SK-N-SH (cell line): ENCODE measurements around the gene SH3BGRL2. TPM values are rescaled to one million over a fixed set of nuclear protein-coding genes. Genes with fewer than 3 reads are reported as not detected.

Experiments
- CTCF ChIA-PET: fragments of 300-600, 350-600 bp; formaldehyde crosslinking; extraction: SDS; loops from one replicate; lab custom pipeline; 2021; lab: Yijun Ruan, JAX
- POLR2A ChIA-PET: fragments of 350-600 bp; sonication (Branson Sonifier 250); formaldehyde crosslinking; extraction: SDS; loops from one replicate; lab custom pipeline; 2020; ENCODE audit warnings: antibody characterized with exemption, inconsistent platforms; lab: Yijun Ruan, JAX
- DNase-seq: peaks from one replicate; pipeline ENCODE4 v3.0.0; 2012
- H2AFZ ChIP-seq: fragments of 200-600 bp; sonication (generic); 2 replicates; pipeline ENCODE4 v1.8.1; 2016; ENCODE audit warnings: antibody characterized with exemption, mild to moderate bottlenecking, low read depth
- H3F3A ChIP-seq: fragments of 200-600 bp; sonication (generic); replicated peaks from 2 replicates; pipeline ENCODE3; 2016; ENCODE audit warnings: antibody characterized with exemption, mild to moderate bottlenecking; ENCODE audit not compliant: insufficient read depth
- H3K27ac ChIP-seq, 2 experiments: fragments of 200-500 bp in 1 of 2; fragments of 200-600 bp in 1 of 2; sonication (Bioruptor generic) in 1 of 2; sonication (generic), shearing (Covaris generic) in 1 of 2; 2 replicates each; pipeline versions ENCODE4 v1.5.1 to v1.6.1; 2014 to 2016; ENCODE audit warnings: low read depth in 2 of 2, inconsistent platforms in 1 of 2, low read length in 1 of 2, mild to moderate bottlenecking in 1 of 2, mixed read lengths in 1 of 2
- H3K27me3 ChIP-seq: fragments of 200-600 bp; sonication (generic), shearing (Covaris generic); 2 replicates; pipeline ENCODE4 v1.6.1; 2016; ENCODE audit warnings: mixed run types; ENCODE audit not compliant: insufficient read depth
- H3K36me3 ChIP-seq, 2 experiments: fragments of 200-500 bp in 1 of 2; fragments of 200-600 bp in 1 of 2; sonication (Bioruptor generic) in 1 of 2; sonication (generic) in 1 of 2; replicated peaks in 1 of 2; 2 replicates each; pipeline versions ENCODE3 to v1.5.1; 2014 to 2016; ENCODE audit warnings: low read length in 1 of 2, mild to moderate bottlenecking in 1 of 2; ENCODE audit not compliant: insufficient read depth in 2 of 2, control insufficient read depth in 1 of 2
- H3K4me1 ChIP-seq, 2 experiments: fragments of 200-500 bp in 1 of 2; fragments of 200-600 bp in 1 of 2; sonication (Bioruptor generic) in 1 of 2; sonication (generic), shearing (Covaris generic) in 1 of 2; 2 replicates each; pipeline versions ENCODE4 v1.5.1 to v1.6.1; 2014 to 2016; ENCODE audit warnings: low read depth in 1 of 2, low read length in 1 of 2, mixed run types in 1 of 2; ENCODE audit not compliant: insufficient read depth in 2 of 2, control insufficient read depth in 1 of 2
- H3K4me2 ChIP-seq: fragments of 200-600 bp; sonication (generic), shearing (Covaris generic); 2 replicates; pipeline ENCODE4 v1.6.1; 2017; ENCODE audit warnings: mixed run types
- H3K4me3 ChIP-seq, 2 experiments: fragments of 200-500 bp in 1 of 2; fragments of 200-600 bp in 1 of 2; sonication (Bioruptor generic) in 1 of 2; sonication (generic), shearing (Covaris generic) in 1 of 2; 2 replicates each; pipeline versions ENCODE4 v1.5.1 to v1.8.1; 2014 to 2016; ENCODE audit warnings: low read depth in 2 of 2, inconsistent platforms in 1 of 2, low read length in 1 of 2, mild to moderate bottlenecking in 1 of 2, mixed read lengths in 1 of 2, moderate library complexity in 1 of 2
- H3K79me2 ChIP-seq: fragments of 200-600 bp; sonication (generic); 2 replicates; pipeline ENCODE4 v1.8.1; 2017; ENCODE audit warnings: mild to moderate bottlenecking; ENCODE audit not compliant: insufficient read depth
- H3K9ac ChIP-seq: fragments of 200-600 bp; sonication (generic); 2 replicates; pipeline ENCODE4 v1.6.1; 2017; ENCODE audit warnings: mixed run types
- H3K9me2 ChIP-seq: fragments of 200-600 bp; sonication (generic); 2 replicates; pipeline ENCODE4 v1.6.1; 2017; ENCODE audit warnings: mixed run types
- H3K9me3 ChIP-seq: fragments of 200-600 bp; sonication (generic); 2 replicates; pipeline ENCODE4 v1.6.1; 2017; ENCODE audit warnings: mixed run types, mild to moderate bottlenecking, moderate library complexity
- H4K20me1 ChIP-seq: fragments of 200-600 bp; sonication (generic); 2 replicates; pipeline ENCODE4 v1.6.1; 2017; ENCODE audit warnings: mild to moderate bottlenecking, mixed run types; ENCODE audit not compliant: insufficient read depth
- CHD2 ChIP-seq: fragments of 150-350 bp; IDR thresholded peaks from 2 replicates; pipeline ENCODE4 v1.6.1; 2018; ENCODE audit warnings: low read length; ENCODE audit not compliant: partially characterized antibody
- EZH2phosphoT487 ChIP-seq: fragments of 200-600 bp; sonication (generic); IDR thresholded peaks from 2 replicates; pipeline ENCODE4 v1.6.1; 2017; ENCODE audit warnings: low read depth, mixed run types, mild to moderate bottlenecking, antibody characterized with exemption, moderate library complexity, borderline replicate concordance
- FOSL2 ChIP-seq: IDR thresholded peaks from 2 replicates; pipeline ENCODE4 v1.4.0; 2012; ENCODE audit warnings: low read depth, mild to moderate bottlenecking, moderate library complexity, borderline replicate concordance
- FOXJ3 ChIP-seq: sonication (generic); formaldehyde crosslinking; IDR thresholded peaks from 2 replicates; pipeline ENCODE4 v1.5.1; 2020; ENCODE audit warnings: mild to moderate bottlenecking, missing genetic modification reagents
- GATA2 ChIP-seq: sonication (generic); formaldehyde crosslinking; IDR thresholded peaks from 2 replicates; pipeline ENCODE4 v1.5.0; 2020; ENCODE audit warnings: mild to moderate bottlenecking, missing genetic modification reagents
- MEF2A ChIP-seq: IDR thresholded peaks from 2 replicates; pipeline ENCODE4 v1.4.0; 2012; ENCODE audit warnings: low read depth, borderline replicate concordance
- NFIC ChIP-seq: IDR thresholded peaks from 2 replicates; pipeline ENCODE4 v1.4.0; 2012; ENCODE audit warnings: borderline replicate concordance
- NRF1 ChIP-seq: IDR thresholded peaks from 2 replicates; pipeline ENCODE4 v1.6.1; 2012; ENCODE audit warnings: low read depth, mild to moderate bottlenecking, low read length
- RCOR1 ChIP-seq: fragments of 150-350 bp; IDR thresholded peaks from 2 replicates; pipeline ENCODE4 v1.6.1; 2017; ENCODE audit warnings: antibody characterized with exemption, low read length
- RFX5 ChIP-seq: IDR thresholded peaks from 2 replicates; pipeline ENCODE4 v1.6.1; 2012; ENCODE audit warnings: mild to moderate bottlenecking, improper control_type of control experiment, low read length
- RXRA ChIP-seq: IDR thresholded peaks from 2 replicates; pipeline ENCODE4 v1.4.0; 2012; ENCODE audit warnings: low read depth, mild to moderate bottlenecking, borderline replicate concordance
- SIN3A ChIP-seq: IDR thresholded peaks from 2 replicates; pipeline ENCODE4 v1.6.1; 2012; ENCODE audit warnings: low read depth, mild to moderate bottlenecking, low read length, moderate library complexity, borderline replicate concordance
- TAF1 ChIP-seq: IDR thresholded peaks from 2 replicates; pipeline ENCODE4 v1.6.1; 2012; ENCODE audit warnings: low read depth, mild to moderate bottlenecking, low read length, moderate library complexity, borderline replicate concordance
- TEAD4 ChIP-seq: IDR thresholded peaks from 2 replicates; pipeline ENCODE4 v1.4.0; 2012; ENCODE audit warnings: mild to moderate bottlenecking, borderline replicate concordance; ENCODE audit not compliant: insufficient read depth
- WGBS: methylation state at CpG from one replicate; pipeline ENCODE4 v1.1.6; 2017; ENCODE audit warnings: low lambda C conversion rate; 5-methylcytosine and 5-hydroxymethylcytosine counted together
- polyA plus RNA-seq, 3 experiments: library from polyadenylated mRNA; depleted of rRNA; stranded (reverse); fragments of >200 nt; gene quantifications; 2 replicates each; pipeline ENCODE4 v1.2.3, GENCODE V29; 2012
- TF ChIP-seq, protein P1 (sequence below): fragments of 200-600 bp; sonication (generic); IDR thresholded peaks from 2 replicates; pipeline ENCODE4 v1.6.1; 2017; ENCODE audit warnings: antibody characterized with exemption, mild to moderate bottlenecking, moderate library complexity
- TF ChIP-seq, protein P2 (sequence below): IDR thresholded peaks from 2 replicates; pipeline ENCODE4 v1.4.0; 2012; ENCODE audit warnings: low read depth, borderline replicate concordance

Gene SH3BGRL2
- polyA plus RNA-seq, 1 of the 3 experiments (the other 2 are of a cell fraction), result 1.4 TPM

DNA sequence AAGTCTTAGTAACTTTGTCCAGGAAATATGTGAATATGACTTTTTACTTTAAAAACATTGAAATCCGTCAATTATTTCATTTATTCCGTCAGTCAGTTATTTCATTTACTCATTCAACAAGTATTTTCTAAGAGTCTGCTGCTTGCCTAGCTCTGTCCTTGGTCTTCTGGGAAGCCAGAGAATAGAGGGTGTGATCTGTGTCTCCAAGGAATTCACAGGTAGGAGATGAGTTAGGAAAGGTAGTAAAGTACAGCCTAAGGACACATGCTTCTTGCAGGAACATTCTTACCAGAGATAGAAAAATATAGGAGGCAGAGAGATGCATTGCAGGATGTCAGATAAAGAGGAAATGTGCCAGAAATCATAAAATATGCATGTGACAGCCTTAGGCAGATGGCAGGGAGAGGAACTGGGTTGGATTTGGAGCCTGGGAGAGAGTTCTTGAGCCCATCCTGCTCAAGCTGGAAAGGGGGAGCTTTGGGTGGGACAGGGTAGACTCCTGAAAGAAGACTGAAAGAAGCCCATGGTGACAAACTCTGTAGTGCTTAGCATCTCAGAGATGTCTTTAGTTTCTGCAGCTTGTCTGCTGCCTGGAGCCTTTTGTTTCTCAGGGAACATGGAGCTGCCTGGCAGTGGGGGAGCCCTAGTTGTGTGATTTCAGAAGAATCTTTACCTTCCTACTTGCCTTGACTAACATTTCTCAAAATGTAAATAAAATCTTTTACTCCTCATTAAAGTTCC is 3.5 kb downstream of the SH3BGRL2 start:
- POLR2A ChIA-PET, result interaction anchor here (0.6 kb wide), 1 partner anchor 10 kb away, joined by 3 read pairs; no protein-coding TSS in a partner anchor
- CTCF ChIA-PET, result interaction anchor here (1.1 to 6.9 kb wide), 3 partner anchors 25 to 235 kb away, joined by 3 to 32 read pairs (median 3); no protein-coding TSS in a partner anchor

DNA sequence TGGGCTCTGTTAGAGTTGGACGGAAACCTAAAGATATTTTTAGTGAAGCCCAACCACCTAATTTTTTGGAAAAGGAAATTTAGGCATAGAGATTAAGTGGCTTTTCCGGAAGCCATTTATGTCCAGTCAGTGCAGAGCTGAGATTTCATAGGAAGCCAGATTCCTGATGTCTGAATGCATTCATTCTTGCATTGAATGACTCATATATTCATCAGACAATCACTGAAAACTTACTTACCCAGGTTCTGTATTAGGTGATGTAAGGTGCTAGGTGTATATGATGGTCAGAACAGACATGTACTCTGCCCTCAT is 4.1 kb downstream of the SH3BGRL2 start:
- Histone ChIP-seq H3K4me2 (no peak overlapping the region), H3K9me2 (no peaks in the 10 kb centered on the region), H3K4me1 (peaks cover 15 to 18% of the 10 kb centered on the region in 2 experiments; a peak in 3 of 4 replicates), H3K9ac (no peak overlapping the region), H3K79me2 (no peaks in the 10 kb centered on the region), H4K20me1 (no peaks in the 10 kb centered on the region), H3F3A (no peaks in the 10 kb centered on the region), H2AFZ (no peak overlapping the region), H3K27ac (no peak overlapping the region), H3K4me3 (no peak overlapping the region), H3K27me3 (no peaks in the 10 kb centered on the region), H3K36me3 (no peaks in the 10 kb centered on the region), H3K9me3 (no peaks in the 10 kb centered on the region)
- WGBS, result 77% methylated on average over 2 of the region's 2 CpGs
- ChIA-PET POLR2A (interaction anchor here (0.6 kb wide), 1 partner anchor 9 kb away, joined by 3 read pairs; no protein-coding TSS in a partner anchor), CTCF (interaction anchor here (6.9 kb wide), 1 partner anchor 234 kb away, joined by 32 read pairs; no protein-coding TSS in a partner anchor)
- no peak for DNase-seq
- TF ChIP-seq NRF1 (no peak), FOSL2 (peak; percentile 18; the same call in 1 of the 2 replicates)

More for the DNA sequence above, 3.5 kb downstream of the SH3BGRL2 start:
- Histone ChIP-seq H3F3A (no peaks in the 10 kb centered on the region), H3K27ac (no peak overlapping the region), H3K36me3 (no peaks in the 10 kb centered on the region), H3K9me2 (no peaks in the 10 kb centered on the region), H2AFZ (no peak overlapping the region), H3K4me1 (peaks cover 11 to 13% of the 10 kb centered on the region in 2 experiments; a peak in 3 of 4 replicates), H3K27me3 (no peaks in the 10 kb centered on the region)
- no peak for TF ChIP-seq NFIC
- TF ChIP-seq MEF2A, result no peak
- TF ChIP-seq TEAD4, result no peak
- TF ChIP-seq, protein P1, sequence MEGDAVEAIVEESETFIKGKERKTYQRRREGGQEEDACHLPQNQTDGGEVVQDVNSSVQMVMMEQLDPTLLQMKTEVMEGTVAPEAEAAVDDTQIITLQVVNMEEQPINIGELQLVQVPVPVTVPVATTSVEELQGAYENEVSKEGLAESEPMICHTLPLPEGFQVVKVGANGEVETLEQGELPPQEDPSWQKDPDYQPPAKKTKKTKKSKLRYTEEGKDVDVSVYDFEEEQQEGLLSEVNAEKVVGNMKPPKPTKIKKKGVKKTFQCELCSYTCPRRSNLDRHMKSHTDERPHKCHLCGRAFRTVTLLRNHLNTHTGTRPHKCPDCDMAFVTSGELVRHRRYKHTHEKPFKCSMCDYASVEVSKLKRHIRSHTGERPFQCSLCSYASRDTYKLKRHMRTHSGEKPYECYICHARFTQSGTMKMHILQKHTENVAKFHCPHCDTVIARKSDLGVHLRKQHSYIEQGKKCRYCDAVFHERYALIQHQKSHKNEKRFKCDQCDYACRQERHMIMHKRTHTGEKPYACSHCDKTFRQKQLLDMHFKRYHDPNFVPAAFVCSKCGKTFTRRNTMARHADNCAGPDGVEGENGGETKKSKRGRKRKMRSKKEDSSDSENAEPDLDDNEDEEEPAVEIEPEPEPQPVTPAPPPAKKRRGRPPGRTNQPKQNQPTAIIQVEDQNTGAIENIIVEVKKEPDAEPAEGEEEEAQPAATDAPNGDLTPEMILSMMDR, result no peak
- TF ChIP-seq RCOR1, result no peak
- TF ChIP-seq SIN3A, result no peak
- no peak for TF ChIP-seq RFX5
- no peak for TF ChIP-seq CHD2
- no peak for TF ChIP-seq TAF1
- no peak for TF ChIP-seq FOXJ3
- no peak for TF ChIP-seq FOSL2
- TF ChIP-seq, protein P2, sequence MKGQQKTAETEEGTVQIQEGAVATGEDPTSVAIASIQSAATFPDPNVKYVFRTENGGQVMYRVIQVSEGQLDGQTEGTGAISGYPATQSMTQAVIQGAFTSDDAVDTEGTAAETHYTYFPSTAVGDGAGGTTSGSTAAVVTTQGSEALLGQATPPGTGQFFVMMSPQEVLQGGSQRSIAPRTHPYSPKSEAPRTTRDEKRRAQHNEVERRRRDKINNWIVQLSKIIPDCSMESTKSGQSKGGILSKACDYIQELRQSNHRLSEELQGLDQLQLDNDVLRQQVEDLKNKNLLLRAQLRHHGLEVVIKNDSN, result no peak
- TF ChIP-seq RXRA, result no peak
- no peak for TF ChIP-seq EZH2phosphoT487
- no peak for TF ChIP-seq NRF1
- no peak for TF ChIP-seq GATA2 (CRISPR knock-in tag)
- TF ChIP-seq, all 33 proteins: peak for 0
- H3K4me2 ChIP-seq, result no peak overlapping the region
- H4K20me1 ChIP-seq, result no peaks in the 10 kb centered on the region
- H3K9me3 ChIP-seq, result no peaks in the 10 kb centered on the region
- 81% methylated on average over 2 of the region's 2 CpGs for WGBS
- peak; percentile 30 for DNase-seq
- no peak overlapping the region for H3K4me3 ChIP-seq
- no peak overlapping the region for H3K9ac ChIP-seq
- no peaks in the 10 kb centered on the region for H3K79me2 ChIP-seq
